ENCODE measurements around the gene SSC5D.

GRCh38 chr19:55466241-55466614, 22.0 kb upstream of the SSC5D start:
- no peak for TF ChIP-seq CTCF (IDR thresholded peaks at IDR 0.05)
- no peak for TF ChIP-seq POLR2A (IDR thresholded peaks at IDR 0.05)
